GM13977 (cell line): Measurements from ENCODE around the gene AKT1S1.

Experiments
- DNase-seq: peaks from one replicate; pipeline ENCODE4 v3.0.0; 2012; ENCODE audit warnings: low spot score
- in situ Hi-C: fragments of 300-500 bp; cut with MboI; formaldehyde crosslinking; loops from one replicate; pipeline ENCODE4 v1.12.0; 2022; ENCODE audit warnings: low sequenced_read_pairs, low pct_unique_long_range_greater_than_20kb, mixed read lengths, inconsistent platforms; ENCODE audit not compliant: unreplicated experiment
- TF ChIP-seq, protein P1 (sequence below): IDR thresholded peaks from 2 replicates; pipeline ENCODE4 v1.5.1; 2012; ENCODE audit warnings: mild to moderate bottlenecking, control low read depth; ENCODE audit not compliant: insufficient read depth; ENCODE audit errors: extremely low read depth, missing control alignments

AKT1S1 gene

DNA sequence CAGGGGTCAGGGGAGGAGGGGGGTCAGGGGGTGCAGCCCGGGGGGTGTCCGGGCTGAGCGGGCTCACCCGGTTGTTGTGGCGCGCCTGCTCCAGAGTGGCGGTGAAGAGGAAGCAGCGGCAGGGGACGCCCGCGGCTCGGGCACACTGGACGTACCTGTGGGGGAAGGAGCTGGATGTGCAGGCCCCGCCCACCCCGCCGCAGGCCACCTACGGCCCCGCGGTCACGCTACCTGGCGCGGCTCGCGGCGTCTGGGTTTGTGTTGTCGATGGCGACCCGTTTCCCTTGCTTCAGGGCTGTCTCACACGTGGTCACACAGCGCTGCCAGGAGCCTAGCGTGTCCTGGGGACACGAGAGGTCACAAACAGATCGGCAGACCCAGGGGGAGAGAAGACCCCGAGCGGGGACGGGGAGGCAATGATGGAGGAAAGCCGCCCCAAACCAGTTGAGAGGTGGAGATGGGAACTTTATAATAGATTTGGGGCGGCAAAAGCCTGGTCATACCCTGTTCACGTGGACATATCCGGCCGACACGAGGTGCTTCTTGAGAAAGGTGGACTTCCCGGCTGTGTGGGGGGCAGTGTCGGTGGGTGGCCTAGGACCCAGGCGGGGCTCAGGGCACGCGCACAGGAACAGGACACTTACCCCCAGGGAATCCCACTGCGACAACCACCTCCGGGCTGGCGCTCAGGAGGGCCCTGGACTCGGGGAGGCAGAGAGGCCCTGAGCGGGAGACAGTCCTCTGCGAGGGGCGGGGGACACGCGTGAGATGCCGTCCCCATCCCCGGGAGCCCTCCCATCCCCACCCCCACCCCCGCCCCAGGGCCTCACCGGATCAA lies 15.4 kb downstream of the AKT1S1 start:
- TF ChIP-seq, protein P1, sequence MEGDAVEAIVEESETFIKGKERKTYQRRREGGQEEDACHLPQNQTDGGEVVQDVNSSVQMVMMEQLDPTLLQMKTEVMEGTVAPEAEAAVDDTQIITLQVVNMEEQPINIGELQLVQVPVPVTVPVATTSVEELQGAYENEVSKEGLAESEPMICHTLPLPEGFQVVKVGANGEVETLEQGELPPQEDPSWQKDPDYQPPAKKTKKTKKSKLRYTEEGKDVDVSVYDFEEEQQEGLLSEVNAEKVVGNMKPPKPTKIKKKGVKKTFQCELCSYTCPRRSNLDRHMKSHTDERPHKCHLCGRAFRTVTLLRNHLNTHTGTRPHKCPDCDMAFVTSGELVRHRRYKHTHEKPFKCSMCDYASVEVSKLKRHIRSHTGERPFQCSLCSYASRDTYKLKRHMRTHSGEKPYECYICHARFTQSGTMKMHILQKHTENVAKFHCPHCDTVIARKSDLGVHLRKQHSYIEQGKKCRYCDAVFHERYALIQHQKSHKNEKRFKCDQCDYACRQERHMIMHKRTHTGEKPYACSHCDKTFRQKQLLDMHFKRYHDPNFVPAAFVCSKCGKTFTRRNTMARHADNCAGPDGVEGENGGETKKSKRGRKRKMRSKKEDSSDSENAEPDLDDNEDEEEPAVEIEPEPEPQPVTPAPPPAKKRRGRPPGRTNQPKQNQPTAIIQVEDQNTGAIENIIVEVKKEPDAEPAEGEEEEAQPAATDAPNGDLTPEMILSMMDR, result no peak
- no peak for DNase-seq
- in situ Hi-C loops, result no loop called here

DNA sequence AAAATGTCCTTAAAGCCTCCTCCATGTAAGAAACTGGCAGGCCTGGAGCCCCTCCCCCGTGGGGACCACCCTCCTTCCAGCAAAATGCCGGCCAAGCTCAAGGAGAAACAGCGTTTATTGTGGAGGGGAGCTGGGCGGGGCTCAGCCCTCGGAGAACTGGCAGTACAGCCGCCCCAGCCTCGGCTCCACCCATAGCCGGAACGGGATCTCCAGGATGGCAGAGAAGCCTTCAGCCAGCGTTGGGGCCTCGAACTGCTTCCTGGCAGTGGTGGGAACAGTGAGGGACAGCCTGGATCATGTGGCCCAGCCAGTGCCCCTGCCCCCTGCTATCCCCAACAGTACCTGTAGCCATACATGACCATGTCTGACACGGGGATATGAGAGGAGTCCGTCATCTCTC lies 16.0 kb downstream of the AKT1S1 start:
- in situ Hi-C loops, result no loop called here
- TF ChIP-seq, protein P1, result no peak
- DNase-seq, result no peak

DNA sequence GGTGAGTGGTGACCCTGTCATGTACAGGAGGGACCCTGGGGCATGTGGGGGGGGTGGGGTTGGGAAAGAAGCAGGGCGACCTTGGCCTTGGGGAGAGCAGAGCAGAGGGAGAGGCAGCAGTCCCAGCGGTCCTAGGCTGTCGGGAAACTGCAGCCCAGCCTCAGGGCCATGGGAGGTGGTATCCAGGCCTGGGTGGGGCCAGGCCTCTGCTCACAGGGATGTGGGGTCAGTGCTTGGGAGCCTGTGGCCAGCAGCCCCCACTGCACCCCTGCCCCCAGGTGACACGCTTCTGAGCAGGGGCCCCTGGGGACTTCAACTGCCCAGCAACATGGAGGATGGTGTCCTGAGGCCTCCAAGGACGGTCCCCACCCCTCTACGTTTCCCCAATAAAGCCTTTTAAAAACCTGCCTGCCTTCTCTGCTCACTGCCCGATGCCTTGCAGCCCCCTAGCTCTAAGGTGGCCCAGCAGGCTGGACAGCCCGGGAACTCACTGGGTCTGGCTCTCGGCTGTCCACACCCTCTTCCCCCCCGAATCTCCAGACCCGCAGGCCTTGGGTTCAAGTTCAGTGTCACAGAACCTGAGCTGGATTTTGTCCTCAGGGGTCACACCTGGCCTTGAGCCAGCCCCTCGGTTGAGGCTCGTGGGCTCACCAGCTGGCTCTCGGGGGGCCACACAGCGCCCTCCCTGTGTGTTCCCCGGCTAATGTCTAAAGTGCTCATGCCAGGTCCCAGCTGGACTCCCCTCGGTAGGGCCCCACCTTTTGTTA lies 16.6 kb downstream of the AKT1S1 start:
- in situ Hi-C loops, result no loop called here
- TF ChIP-seq, protein P1, result no peak
- DNase-seq, result no peak

DNA sequence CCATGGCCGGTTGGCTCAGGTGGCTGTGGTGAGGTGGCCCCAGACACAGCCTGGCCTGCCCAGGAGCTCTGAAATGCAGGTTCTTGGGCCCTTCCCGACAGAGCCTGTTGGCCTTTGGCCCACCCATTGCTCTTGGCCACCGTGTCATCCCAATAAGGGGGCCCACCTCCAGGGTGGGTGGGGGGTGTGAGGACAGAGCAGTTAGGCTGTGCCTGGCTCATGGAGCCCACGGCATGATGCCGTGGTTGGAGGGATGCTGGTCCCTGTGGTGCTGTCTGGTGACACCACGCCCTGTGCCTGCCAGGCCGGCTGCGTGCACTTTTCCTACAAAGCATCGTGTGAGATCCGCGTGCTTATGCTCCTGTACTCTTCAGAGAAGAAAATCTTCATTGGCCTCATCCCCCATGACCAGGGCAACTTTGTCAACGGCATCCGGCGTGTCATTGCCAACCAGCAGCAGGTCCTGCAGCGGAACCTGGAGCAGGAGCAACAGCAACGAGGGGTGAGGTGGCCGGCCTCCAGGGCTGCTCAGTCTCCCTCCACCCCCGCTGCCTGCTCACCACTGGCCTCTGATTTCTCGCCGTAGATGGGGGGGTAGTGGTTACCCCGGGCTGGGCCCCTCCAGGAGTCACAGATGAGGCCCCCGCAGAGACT lies 17.3 kb downstream of the AKT1S1 start:
- TF ChIP-seq, protein P1, result no peak
- in situ Hi-C loops, result no loop called here
- no peak for DNase-seq

DNA sequence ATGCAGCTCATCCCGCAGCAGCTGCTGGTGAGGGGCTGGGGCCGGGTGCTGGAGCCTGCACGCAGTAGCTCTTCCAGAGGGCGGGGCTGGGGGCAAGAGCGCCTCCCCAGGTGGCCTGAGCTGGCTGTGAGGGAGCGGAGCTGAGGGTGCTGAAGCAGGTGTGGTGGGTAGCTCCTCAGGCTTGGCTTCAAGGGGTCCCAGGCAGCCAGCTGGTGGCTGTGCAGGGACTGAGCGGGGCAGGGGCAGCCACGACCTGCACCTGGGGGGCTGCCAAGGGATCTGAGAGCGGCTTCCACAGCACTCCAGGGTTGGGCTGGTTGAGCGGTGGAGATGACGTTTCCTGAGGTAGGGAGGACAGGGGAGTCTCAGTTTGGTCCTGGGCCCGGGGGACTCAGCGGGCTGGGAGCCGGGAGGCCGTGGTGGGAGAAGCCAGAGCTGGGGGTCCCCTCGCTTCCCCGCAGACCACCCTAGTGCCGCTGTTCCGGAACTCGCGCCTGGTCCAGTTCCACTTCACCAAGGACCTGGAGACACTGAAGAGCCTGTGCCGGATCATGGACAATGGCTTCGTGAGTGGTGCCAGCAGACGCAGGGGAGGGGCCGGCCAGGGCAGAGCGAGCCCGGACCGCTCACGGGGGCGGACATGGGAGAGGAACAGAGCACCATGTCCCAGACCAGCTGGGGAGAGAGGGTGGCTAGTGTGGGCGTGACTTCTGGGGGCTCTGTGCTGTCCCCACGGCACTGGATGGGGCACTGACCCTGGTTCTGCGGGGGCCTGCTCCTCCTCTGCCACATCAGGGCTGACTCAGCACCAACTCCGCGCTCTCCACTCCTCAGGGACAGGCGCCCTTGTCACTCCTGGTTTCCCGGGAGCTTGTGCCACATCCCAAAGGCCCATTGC lies 18.8 kb downstream of the AKT1S1 start:
- TF ChIP-seq, protein P1, result no peak
- in situ Hi-C loops, result no loop called here
- DNase-seq, result no peak

DNA sequence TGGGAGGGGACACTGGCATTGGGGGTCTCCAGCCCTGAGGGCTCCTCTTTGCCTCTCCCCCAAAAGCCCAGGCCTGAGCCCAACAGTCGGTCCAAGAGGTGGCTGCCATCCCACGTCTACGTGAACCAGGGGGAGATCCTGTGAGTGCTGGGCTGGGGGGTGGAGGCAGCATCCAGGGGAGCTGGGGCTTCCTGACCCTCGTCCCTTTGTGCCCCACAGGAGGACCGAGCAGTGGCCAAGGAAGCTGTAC lies 19.4 kb downstream of the AKT1S1 start:
- DNase-seq, result no peak
- TF ChIP-seq, protein P1, result no peak
- in situ Hi-C loops, result no loop called here
